NCI-H2081 (cell line): ENCODE results near the gene ITGB3.
A peak's percentile ranks its signal among the peaks of the same experiment; 100 is the strongest.

Experiments
- DNase-seq, 2 experiments: peaks; one replicate each; lab custom pipeline; 2025; lab: John Stamatoyannopoulos, UW

The ITGB3 gene

DNA sequence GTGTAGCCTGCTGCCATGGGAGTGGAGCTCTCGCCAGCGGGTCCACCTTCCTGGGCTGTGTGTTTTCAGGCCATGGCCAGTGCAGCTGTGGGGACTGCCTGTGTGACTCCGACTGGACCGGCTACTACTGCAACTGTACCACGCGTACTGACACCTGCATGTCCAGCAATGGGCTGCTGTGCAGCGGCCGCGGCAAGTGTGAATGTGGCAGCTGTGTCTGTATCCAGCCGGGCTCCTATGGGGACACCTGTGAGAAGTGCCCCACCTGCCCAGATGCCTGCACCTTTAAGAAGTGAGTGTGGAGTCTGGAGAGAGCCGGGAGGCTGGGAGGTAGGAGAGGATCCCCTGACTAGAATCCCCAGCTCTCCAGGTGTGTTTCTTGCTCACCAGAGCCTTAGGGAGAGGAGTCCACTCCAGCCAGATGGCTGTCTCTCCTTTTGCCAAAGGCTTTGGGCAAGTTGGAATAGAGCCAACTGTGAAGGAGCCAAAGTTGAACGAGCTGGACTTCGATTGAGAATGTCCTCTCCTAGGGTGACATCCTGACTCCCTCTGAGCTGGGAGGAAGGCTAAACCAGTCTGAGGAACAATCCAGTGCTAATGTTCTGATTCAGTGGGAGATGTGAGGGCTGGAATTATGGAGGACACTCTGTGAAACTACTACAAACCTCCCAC lies 45.7 kb downstream of the ITGB3 start:
- DNase-seq: no peak

- DNase-seq: no peak
Measured at GRCh38 chr17:47300718-47301117, 47.1 kb downstream of the ITGB3 start.

GRCh38 chr17:47301161-47301560 lies 47.5 kb downstream of the ITGB3 start:
- no peak for DNase-seq

GRCh38 chr17:47301831-47302230 lies 48.2 kb downstream of the ITGB3 start:
- DNase-seq: no peak

DNA sequence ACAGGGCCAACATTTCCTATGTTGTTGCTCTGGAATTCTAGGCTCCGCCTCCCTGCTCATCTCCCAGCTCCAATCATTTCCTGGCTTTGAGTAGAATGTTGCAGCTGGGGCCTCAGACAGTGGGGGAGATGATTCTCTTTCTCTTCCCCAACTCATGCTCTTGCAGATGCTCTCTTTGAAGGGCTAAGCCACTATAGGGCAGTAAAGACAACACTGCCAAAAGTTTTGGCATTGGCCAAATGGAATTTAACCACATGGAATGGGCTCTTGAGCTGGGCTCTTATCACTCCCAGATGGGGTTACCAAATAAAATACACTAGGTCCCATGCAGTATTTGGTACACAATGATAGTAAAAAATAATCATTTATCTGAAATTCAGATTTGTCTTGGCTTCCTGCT lies 50.6 kb downstream of the ITGB3 start:
- DNase-seq: no peak

DNA sequence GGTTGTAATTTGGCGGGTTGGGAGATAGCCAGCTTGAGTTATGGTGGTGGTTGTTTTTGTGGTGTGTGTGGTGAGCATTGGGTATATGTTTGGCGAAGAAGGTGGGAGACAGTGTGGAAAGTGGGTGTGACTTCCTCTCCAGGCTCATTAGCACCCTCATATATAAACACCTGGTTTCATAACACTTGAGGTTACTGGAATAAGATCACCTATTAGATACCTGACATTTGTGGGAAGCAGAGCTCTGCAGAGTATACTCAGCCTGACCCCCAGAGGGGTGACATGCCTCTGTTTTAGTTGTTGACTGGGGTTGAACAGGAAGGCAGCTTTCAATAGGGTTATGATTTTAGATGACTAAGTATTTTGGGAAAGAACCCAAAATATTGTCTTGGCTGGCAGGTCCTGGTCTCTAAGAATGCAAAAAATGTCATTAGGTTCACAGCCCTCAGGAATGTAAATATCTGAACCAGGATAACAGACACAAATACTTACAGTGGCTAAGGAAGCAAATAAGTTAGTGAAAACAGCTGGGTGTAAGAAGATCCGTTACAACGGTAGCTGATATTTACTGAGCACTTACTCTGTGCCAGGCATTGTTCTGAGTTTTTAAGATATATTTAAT lies 51.8 kb downstream of the ITGB3 start:
- no peak for DNase-seq

DNA sequence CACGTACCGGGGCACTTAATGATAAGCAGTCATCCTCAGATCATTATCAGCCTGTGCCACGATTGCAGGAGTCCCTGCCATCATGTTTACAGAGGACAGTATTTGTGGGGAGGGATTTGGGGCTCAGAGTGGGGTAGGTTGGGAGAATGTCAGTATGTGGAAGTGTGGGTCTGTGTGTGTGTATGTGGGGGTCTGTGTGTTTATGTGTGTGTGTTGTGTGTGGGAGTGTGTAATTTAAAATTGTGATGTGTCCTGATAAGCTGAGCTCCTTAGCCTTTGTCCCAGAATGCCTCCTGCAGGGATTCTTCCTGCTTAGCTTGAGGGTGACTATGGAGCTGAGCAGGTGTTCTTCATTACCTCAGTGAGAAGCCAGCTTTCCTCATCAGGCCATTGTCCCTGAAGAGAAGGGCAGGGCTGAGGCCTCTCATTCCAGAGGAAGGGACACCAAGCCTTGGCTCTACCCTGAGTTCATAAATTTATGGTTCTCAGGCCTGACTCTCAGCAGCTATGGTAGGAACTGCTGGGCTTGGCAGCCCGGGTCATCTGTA lies 56.6 kb downstream of the ITGB3 start:
- DNase-seq: peak in 1 of 2 experiments; percentile 22

DNA sequence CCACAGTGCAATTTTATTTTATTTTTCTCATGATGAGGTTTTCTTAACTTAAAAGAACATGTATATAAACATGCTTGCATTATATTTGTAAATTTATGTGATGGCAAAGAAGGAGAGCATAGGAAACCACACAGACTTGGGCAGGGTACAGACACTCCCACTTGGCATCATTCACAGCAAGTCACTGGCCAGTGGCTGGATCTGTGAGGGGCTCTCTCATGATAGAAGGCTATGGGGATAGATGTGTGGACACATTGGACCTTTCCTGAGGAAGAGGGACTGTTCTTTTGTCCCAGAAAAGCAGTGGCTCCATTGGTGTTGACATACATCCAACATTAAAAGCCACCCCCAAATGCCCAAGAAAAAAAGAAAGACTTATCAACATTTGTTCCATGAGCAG lies 57.8 kb downstream of the ITGB3 start:
- DNase-seq: no peak

DNA sequence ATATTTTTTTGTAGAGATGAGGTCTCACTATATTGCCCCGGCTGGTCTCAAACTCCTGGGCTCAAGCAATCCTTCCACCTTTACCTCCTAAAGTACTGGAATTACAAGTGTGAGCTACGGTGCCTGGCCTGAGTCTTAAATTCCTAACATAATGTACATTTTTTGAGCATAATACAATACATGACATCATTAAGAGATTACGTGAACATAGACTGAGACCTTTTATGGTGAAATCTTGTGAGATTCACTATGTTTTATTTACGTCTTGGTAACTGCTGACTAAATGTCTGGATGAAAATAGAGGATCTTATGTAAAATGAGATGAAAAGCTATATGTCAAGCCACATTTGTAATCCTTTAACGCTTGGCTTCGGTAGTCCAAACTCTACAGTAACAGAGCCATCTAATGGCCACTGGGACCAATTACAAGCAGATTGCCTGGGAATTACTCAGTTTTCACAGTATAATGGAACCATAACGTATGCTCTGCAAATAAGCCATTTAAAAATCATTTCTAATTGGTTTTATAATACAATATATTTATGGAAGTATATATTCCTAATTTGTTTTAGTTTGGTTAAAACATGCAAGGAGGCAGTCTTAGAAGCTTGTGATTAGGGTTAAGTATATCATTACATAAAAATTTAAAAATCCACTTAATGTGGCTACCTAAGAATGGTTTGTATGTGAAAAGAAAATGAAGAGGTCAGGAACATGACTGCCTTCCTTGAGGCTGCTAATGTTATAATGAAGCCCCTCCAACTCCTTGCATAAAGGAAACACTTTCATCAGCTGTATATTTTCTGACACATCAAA lies 62.0 kb downstream of the ITGB3 start:
- peak; percentile 43 to 77 for DNase-seq

DNA sequence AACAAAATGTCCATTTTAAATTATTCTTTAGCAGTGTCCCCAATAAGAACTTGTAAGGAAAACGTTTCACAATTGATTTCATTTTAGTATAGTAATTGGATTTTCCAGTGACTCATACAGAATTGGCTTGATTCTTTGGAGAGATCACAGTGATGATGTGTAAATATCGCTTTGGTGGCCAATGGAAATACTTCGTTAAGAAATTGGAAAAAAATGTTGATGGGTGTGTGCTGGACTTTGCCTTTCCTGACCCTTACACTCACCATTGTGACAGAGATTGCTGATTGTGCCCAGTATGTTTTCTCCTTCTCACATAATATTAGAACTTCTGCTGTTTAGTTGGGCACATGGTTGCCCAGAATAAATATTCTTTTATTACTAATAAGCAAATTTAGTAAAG lies 62.7 kb downstream of the ITGB3 start:
- DNase-seq: no peak

DNA sequence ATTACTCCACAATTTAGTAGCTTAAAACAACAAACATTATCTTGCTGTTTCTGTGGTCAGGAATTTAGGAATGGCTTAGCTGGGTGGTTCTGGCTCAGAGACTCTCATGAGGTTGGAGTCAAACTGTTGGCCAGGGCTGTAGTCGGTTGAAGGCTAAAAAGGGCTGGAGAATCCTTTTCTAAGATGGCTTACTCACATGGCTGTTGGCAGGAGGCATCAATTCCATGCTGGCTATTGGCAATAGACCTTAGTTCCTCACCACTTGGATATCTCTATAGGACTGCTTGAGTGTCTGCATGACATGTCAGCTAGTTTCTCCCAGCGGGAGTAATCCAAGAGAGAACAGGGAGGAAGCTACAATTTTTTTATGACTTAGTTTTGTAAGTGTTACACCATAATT lies 63.5 kb downstream of the ITGB3 start:
- no peak for DNase-seq

- DNase-seq: no peak
Measured at GRCh38 chr17:47318197-47318918, 64.7 kb downstream of the ITGB3 start.

DNA sequence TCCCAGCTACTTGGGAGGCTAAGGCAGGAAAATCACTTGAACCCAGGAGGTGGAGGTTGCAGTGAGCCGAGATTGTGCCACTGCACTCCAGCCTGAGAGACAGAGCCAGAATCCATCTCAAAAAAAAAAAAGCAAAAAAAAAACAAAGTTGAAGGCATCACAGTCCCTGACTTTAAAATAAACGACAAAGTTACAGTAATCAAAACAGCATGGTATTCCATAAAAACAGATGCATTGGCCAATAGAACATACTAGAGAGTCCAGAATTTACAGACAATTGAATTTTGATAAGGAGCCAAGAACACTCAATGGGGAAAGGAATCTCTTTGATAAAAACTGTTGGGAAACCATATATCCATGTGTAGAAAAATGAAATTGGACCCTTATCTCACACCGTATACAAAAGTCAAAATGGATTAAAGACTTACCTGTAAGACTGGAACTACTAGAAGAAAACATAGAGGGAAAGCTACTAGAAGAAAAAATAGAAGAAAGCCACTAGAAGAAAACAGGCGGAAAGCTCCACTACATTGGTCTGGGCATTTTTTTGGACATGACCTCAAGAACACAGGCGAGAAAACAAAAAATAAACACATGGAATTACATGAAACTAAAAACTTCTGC lies 67.4 kb downstream of the ITGB3 start:
- no peak for DNase-seq

DNA sequence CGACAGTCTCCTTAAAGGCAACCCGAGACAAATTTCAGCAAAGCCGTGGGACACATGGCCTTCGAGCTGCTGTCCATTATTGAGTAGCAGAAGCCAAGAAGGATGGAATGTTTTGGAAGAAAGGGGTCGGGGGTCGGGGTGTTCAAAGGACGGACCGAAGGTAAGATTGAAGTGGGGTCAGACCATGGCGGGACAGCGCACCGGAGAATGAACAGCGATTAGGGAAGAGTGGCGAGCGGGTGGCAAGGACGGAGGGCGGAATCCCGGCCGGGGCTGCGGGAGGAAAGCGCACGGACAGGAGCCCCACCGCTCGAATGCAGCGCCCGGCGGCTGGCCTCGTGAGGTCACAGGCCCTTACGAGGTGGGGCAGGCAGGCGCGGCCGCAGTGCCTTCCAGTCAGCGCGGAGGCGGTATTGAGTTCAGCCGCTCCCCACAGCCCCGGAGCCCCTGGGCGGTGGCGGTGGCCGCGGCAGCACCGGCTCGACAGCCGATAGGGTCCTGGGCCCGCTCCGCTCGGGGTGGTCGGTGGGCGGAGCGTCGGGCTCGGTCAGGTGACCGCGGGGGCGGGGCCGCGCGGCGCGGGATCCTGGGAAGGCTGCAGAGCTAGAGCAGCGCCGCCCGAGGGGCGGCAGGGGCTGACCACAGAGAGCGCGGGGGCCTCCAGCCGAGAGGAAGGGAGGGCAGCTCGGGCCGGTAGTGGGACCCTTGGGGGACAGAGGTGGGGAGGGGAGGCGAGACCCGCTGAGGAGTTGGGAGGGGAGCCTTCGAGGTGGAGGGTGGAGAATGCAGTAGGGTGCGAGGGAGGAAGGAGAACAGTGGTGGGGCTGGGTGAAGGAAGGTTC lies 70.0 kb downstream of the ITGB3 start, which contains the start of gene EFCAB13:
Gene EFCAB13 (plus strand): TSS at position 574 of the 842 bp plus-strand sequence. CDS start 4,399 bp downstream, outside the sequence.
- peak; percentile 79 to 81 for DNase-seq

DNA sequence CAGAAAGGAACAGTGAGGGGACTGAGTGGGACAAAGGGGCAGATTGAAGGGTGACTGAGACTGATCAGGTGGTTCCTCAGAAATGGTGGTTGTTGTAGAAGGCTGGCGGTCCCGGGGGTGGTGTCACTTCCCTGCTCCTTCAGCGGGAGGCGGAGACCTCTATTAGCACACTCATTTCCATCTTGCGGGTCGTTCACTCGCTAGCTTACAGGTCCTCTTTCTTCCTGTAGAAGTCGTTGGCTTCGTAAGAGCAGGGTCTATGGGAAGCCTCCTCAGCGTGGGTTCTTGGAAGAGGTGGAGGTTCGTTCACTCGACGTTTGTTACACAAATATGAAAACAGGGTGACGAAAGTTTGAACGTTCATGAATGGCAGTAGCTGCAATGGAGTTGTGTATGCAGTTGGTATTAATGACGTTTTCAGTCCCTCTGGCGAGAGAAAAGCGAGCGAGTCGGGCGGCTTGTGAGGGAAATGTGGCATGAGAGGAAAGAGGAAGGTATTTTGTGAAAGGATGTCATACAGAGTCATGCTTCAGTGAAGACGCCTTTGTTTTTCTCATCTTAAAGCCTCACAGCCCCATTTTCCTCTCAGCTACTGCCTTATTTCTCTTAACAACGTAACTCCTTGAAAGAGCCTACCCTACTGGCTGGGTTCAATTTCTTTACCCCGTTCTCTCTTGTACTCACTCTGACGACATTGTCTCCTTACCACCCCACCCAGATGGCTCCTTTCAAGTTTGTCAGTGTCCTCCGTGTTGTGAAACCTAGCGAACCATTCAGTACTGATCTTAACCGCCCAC lies 70.8 kb downstream of the ITGB3 start:
- peak in 1 of 2 experiments; percentile 22 for DNase-seq

GRCh38 chr17:47325176-47325575 lies 71.5 kb downstream of the ITGB3 start:
- no peak for DNase-seq

- DNase-seq: no peak
Measured at GRCh38 chr17:47330548-47330947, 76.9 kb downstream of the ITGB3 start.

DNA sequence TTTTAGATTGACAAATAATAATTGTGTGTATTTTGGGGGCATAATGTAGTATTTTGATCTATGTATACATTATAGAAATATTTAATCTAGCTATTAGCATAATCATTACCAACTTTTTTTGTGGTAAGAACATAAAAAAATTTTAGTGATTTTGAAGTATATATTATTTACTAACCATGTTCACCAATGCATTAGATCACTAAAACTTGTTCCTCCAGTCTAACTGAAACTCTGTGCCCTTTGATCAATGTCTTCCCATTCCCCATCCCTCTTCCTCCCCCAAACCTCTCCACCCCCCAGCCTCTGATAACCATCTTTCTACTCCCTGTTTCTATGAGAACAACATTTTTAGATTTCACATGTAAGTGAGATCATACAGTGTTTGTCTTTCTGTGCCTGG lies 78.7 kb downstream of the ITGB3 start:
- DNase-seq: no peak

- DNase-seq: no peak
Measured at GRCh38 chr17:47335101-47335936, 81.7 kb downstream of the ITGB3 start.
